HEK293T (cell line): Measurements from ENCODE around the gene RNF34.

Experiments
- CTCF ChIA-PET: fragments of 350-600 bp; formaldehyde crosslinking; extraction: SDS; loops from one replicate; lab custom pipeline; 2021; ENCODE audit warnings: antibody characterized with exemption, inconsistent platforms; lab: Yijun Ruan, JAX
- POLR2A ChIA-PET: fragments of 350-600 bp; formaldehyde crosslinking; extraction: SDS; loops from one replicate; lab custom pipeline; 2020; ENCODE audit warnings: antibody characterized with exemption, inconsistent platforms; lab: Yijun Ruan, JAX
- DNase-seq: peaks from one replicate; pipeline ENCODE4 v3.0.0; 2012; ENCODE audit warnings: mixed read lengths; ENCODE audit errors: extremely low spot score
- ARNT ChIP-seq: fragments of 450-650 bp; IDR thresholded peaks from 2 replicates; pipeline ENCODE4 v1.6.1; 2017; ENCODE audit warnings: mild to moderate bottlenecking
- BHLHE40 ChIP-seq: fragments of 450-650 bp; IDR thresholded peaks from 2 replicates; pipeline ENCODE4 v1.6.1; 2016; ENCODE audit warnings: mild to moderate bottlenecking, moderate library complexity, borderline replicate concordance
- CTBP1 ChIP-seq: fragments of 450-650 bp; IDR thresholded peaks from 2 replicates; pipeline ENCODE4 v1.6.1; 2016; ENCODE audit warnings: borderline replicate concordance
- ELF4 ChIP-seq: fragments of 450-650 bp; IDR thresholded peaks from 2 replicates; pipeline ENCODE4 v1.6.1; 2017; ENCODE audit warnings: antibody characterized with exemption
- FOXA1 ChIP-seq: fragments of 450-650 bp; IDR thresholded peaks from 2 replicates; pipeline ENCODE4 v1.6.1; 2016; ENCODE audit warnings: mild to moderate bottlenecking
- FOXK2 ChIP-seq: fragments of 450-650 bp; IDR thresholded peaks from 2 replicates; pipeline ENCODE4 v1.6.1; 2016; ENCODE audit warnings: mild to moderate bottlenecking
- FOXM1 ChIP-seq: fragments of 450-650 bp; IDR thresholded peaks from 2 replicates; pipeline ENCODE4 v1.6.1; 2017; ENCODE audit warnings: mild to moderate bottlenecking, borderline replicate concordance
- HDGF ChIP-seq: fragments of 450-650 bp; IDR thresholded peaks from 2 replicates; pipeline ENCODE4 v1.6.1; 2017; ENCODE audit warnings: antibody characterized with exemption, borderline replicate concordance
- L3MBTL2 ChIP-seq: fragments of 450-650 bp; conservative IDR thresholded peaks from 2 replicates; pipeline ENCODE4 v1.6.1; 2016; ENCODE audit warnings: mild to moderate bottlenecking
- LEF1 ChIP-seq: fragments of 450-650 bp; IDR thresholded peaks from 2 replicates; pipeline ENCODE4 v1.6.1; 2017; ENCODE audit warnings: mild to moderate bottlenecking, borderline replicate concordance
- NFRKB ChIP-seq: fragments of 450-650 bp; IDR thresholded peaks from 2 replicates; pipeline ENCODE4 v1.6.1; 2016; ENCODE audit warnings: mild to moderate bottlenecking, moderate library complexity
- PKNOX1 ChIP-seq: fragments of 450-650 bp; IDR thresholded peaks from 2 replicates; pipeline ENCODE4 v1.6.1; 2016
- SP1 ChIP-seq: fragments of 450-650 bp; IDR thresholded peaks from 2 replicates; pipeline ENCODE4 v1.6.1; 2017
- SUZ12 ChIP-seq: fragments of 450-650 bp; IDR thresholded peaks from 2 replicates; pipeline ENCODE4 v1.6.1; 2016; ENCODE audit warnings: mild to moderate bottlenecking
- TARDBP ChIP-seq: fragments of 450-650 bp; IDR thresholded peaks from 2 replicates; pipeline ENCODE4 v1.6.1; 2016
- ZNF384 ChIP-seq: fragments of 450-650 bp; IDR thresholded peaks from 2 replicates; pipeline ENCODE4 v1.6.1; 2016

Gene RNF34

GRCh38 chr12:121397521-121397920, 2.4 kb upstream of the RNF34 start:
- ChIA-PET CTCF (no interaction called here), POLR2A (no interaction called here)
- DNase-seq: no peak
- TF ChIP-seq ELF4: no peak
- no peak for TF ChIP-seq TARDBP
- no peak for TF ChIP-seq HDGF
- TF ChIP-seq L3MBTL2: no peak
- no peak for TF ChIP-seq SP1
- TF ChIP-seq ZNF384: no peak; the same call in 1 of the 2 replicates
- no peak for TF ChIP-seq LEF1
- TF ChIP-seq FOXM1: no peak
- TF ChIP-seq NFRKB: no peak
- no peak for TF ChIP-seq PKNOX1
- no peak for TF ChIP-seq CTBP1
- TF ChIP-seq SUZ12: no peak
- TF ChIP-seq FOXK2: no peak
- TF ChIP-seq BHLHE40: no peak
- TF ChIP-seq FOXA1: no peak
- TF ChIP-seq ARNT: no peak

DNA sequence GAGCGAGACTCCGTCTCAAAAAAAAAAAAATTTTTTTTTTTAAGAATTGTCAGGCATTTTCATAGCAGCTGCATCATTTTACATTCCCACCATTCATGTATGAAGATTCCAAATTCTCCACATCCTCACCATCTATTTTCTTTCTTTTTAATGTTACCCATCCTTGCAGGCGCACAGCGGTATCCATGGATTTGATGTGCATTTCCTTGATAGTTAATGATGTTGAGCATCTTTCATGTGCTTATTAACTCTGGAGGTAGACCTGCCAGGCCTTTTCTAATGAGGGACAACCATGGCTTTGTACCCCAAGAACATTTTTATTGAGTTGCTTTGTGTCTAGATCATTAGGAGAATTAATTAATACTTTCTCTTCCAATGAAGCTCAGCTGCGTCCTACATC, 1.6 kb upstream of the RNF34 start:
- POLR2A ChIA-PET: interaction anchor here (1.0 to 3.3 kb wide), 3 partner anchors 9 to 48 kb away, joined by 3 to 36 read pairs (median 3); partner anchors contain the start of gene ANAPC5

GRCh38 chr12:121400332-121401139, 618 bp downstream of the RNF34 start:
- POLR2A ChIA-PET: interaction anchor here (0.8 to 3.3 kb wide), 12 partner anchors 8 to 228 kb away, joined by 3 to 36 read pairs (median 5); partner anchors contain the start of gene ANAPC5
- TF ChIP-seq TARDBP: no peak
- TF ChIP-seq ZNF384: no peak
- TF ChIP-seq L3MBTL2: peak; percentile 42
- no peak for TF ChIP-seq SP1
- no peak for TF ChIP-seq ARNT
- TF ChIP-seq BHLHE40: no peak
- CTCF ChIA-PET: interaction anchor here (0.5 to 1.0 kb wide), 4 partner anchors 9 to 66 kb away, joined by 3 to 4 read pairs (median 3); no protein-coding TSS in a partner anchor
- peak; percentile 38 for DNase-seq

More for the DNA sequence above, 1.6 kb upstream of the RNF34 start:
- no peak for DNase-seq
- CTCF ChIA-PET: no interaction called here
- TF ChIP-seq CTBP1: no peak
- TF ChIP-seq L3MBTL2: no peak
- TF ChIP-seq FOXK2: no peak
- TF ChIP-seq PKNOX1: no peak
- no peak for TF ChIP-seq SUZ12
- no peak for TF ChIP-seq SP1
- no peak for TF ChIP-seq ZNF384
- no peak for TF ChIP-seq NFRKB
- TF ChIP-seq LEF1: no peak

DNA sequence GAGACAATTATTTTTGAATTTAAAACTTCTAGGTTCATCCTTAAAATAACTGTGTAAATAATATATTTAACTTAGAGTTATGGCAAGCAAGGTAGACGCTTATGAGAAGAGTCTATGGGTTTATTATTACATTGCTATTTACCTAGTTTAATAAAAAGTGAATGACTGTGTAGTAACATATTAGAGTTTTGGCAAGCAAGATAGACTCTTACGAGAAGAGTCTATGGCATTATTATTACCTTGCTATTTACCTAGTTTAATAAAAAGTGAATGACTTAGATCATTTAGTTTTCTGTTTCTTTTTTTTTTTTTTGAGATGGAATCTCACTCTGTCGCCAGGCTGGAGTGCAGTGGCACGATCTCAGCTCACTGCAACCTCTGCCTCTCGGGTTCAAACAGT, 3.8 kb downstream of the RNF34 start:
- DNase-seq: no peak
- POLR2A ChIA-PET: no interaction called here
- CTCF ChIA-PET: interaction anchor here (0.6 to 1.1 kb wide), 3 partner anchors 45 to 787 kb away, joined by 3 to 5 read pairs (median 5); no protein-coding TSS in a partner anchor

GRCh38 chr12:121404734-121405133, 4.8 kb downstream of the RNF34 start:
- TF ChIP-seq L3MBTL2 (0 out of 2 replicates have a peak, but pooled peaks have one; percentile 13), CTBP1 (no peak), ELF4 (no peak)
- CTCF ChIA-PET: interaction anchor here (1.1 kb wide), 1 partner anchor 70 kb away, joined by 5 read pairs; no protein-coding TSS in a partner anchor
- POLR2A ChIA-PET: interaction anchor here (1.4 kb wide), 1 partner anchor 52 kb away, joined by 4 read pairs; the partner anchor contains the start of gene ANAPC5
- no peak for DNase-seq

More for the DNA sequence above, 3.8 kb downstream of the RNF34 start:
- TF ChIP-seq FOXM1 (no peak), SP1 (no peak), ZNF384 (no peak), PKNOX1 (no peak), ELF4 (no peak), NFRKB (no peak), L3MBTL2 (no peak), LEF1 (no peak), BHLHE40 (no peak), SUZ12 (no peak)

DNA sequence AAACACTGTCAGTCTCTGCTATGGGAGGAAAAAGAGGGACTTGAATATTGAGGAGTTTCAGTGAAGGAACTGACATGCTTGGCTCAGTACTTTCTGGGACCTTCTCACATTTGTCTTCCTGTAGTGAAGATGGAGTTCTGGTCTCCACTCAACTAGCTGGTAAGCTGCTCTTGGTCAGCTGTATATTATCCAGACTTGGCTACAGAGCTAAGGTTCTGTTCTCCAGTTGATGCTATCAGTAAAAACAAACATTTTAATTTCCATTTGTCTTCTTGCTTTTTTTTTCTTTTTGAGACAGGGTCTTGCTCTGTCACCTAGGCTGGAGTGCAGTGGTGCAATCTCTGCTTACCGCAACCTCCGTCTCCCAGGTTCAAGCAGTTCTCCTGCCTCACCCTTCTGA, 5.3 kb downstream of the RNF34 start:
- TF ChIP-seq FOXK2: no peak
- TF ChIP-seq FOXM1: no peak
- TF ChIP-seq LEF1: no peak
- TF ChIP-seq FOXA1: no peak
- TF ChIP-seq BHLHE40: no peak
- no peak for TF ChIP-seq SP1
- TF ChIP-seq L3MBTL2: no peak
- no peak for TF ChIP-seq ZNF384
- TF ChIP-seq ELF4: no peak
- no peak for TF ChIP-seq NFRKB
- no peak for TF ChIP-seq CTBP1
- TF ChIP-seq HDGF: no peak
- no peak for TF ChIP-seq SUZ12
- TF ChIP-seq ARNT: no peak
- TF ChIP-seq TARDBP: no peak
- no peak for TF ChIP-seq PKNOX1
- POLR2A ChIA-PET: interaction anchor here (1.4 kb wide), 1 partner anchor 53 kb away, joined by 4 read pairs; the partner anchor contains the start of gene ANAPC5
- DNase-seq: no peak
- CTCF ChIA-PET: no interaction called here
